GM12874 (cell line): ENCODE data around the gene MMP15.

ENCODE experiments used
- TF ChIP-seq, protein P1 (sequence below): IDR thresholded peaks from 2 replicates; pipeline ENCODE4 v1.5.1; 2011; ENCODE audit warnings: low read depth, mild to moderate bottlenecking, control low read depth, low read length, moderate library complexity; ENCODE audit not compliant: insufficient read depth

The MMP15 gene

DNA sequence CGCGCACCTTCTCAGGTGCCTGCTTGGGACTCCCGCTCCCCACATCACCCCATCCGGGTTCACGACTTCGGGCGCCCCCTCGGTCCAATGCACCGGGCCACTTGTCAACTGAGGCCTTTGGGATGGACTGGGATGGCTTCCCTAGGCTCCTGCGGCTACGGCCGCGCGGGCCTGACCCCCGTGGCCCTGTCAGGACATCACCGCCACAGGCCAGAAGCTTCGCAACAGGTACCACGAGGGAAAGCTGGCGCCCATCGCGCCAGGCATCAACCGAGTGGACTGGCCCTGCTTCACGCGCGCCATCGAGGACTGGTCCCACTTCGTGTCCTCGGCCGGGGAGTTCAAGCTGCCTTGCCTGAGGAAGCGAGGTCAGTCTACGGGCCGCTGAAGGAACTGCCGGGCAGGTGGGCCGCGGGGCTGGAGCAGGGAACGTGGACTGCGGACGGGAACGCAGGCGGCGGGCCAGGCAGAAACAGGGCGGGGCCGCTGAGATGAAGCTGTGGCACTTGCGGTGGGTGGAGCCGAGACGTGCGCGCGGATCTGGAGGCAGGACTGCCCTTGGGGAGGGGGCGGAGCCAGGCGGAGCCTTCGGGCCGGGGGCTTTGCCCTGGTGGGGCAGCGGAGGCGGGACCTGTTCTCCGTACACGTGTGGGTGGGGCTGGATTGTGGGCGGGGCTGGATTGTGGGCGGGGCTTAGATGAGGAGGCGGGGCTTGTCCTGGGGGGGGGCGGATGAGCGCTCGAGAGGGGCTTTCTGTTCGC lies 40.9 kb upstream of the MMP15 start:
- TF ChIP-seq, protein P1, sequence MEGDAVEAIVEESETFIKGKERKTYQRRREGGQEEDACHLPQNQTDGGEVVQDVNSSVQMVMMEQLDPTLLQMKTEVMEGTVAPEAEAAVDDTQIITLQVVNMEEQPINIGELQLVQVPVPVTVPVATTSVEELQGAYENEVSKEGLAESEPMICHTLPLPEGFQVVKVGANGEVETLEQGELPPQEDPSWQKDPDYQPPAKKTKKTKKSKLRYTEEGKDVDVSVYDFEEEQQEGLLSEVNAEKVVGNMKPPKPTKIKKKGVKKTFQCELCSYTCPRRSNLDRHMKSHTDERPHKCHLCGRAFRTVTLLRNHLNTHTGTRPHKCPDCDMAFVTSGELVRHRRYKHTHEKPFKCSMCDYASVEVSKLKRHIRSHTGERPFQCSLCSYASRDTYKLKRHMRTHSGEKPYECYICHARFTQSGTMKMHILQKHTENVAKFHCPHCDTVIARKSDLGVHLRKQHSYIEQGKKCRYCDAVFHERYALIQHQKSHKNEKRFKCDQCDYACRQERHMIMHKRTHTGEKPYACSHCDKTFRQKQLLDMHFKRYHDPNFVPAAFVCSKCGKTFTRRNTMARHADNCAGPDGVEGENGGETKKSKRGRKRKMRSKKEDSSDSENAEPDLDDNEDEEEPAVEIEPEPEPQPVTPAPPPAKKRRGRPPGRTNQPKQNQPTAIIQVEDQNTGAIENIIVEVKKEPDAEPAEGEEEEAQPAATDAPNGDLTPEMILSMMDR: no peak

DNA sequence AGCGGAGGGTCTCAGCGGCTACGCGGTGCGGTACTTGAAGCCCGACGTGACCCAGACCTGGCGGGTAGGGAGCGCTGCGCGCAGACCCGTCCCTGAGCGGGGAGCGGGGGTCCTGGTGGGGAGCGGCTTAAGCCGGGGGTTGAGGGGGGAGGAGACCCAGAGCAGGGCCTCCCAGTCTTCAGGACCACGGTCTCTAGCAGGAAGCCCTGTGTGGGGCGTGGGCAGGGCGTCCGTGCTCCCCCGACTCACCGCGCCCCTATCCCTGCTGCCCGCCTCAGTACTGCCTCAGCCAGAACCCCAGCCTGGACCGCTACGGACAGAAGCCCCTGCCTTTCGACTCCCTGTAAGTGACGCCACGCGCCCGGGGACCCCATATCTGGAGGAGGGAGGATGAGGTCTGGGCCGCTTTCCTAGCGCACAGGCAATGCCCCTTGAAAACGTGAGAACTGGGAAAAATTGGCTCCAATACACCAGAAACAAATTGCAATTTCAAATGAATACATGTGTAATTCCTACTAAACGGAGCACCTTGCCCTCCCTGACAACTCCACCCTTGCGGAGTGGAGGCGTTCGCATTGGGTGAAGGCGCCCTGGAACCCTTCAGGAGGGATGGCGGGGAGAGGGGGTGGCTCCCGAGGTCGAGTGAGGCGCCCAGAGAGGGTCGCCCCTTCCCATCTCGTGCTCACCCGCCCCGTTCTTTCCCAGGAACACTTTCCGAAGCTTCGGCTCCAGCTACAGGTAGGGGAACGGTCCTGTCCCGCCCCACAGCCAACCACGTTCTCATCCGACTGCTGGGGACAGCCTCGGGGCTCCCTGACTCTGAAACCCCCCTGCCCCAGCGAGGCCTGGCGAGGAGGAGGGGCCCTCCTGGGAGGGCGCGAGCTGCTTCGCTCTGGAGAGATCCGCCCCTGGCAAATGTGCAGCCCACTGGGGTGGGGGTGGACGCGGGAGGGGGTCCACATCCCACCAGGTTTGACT lies 40.1 kb upstream of the MMP15 start:
- TF ChIP-seq, protein P1: no peak

DNA sequence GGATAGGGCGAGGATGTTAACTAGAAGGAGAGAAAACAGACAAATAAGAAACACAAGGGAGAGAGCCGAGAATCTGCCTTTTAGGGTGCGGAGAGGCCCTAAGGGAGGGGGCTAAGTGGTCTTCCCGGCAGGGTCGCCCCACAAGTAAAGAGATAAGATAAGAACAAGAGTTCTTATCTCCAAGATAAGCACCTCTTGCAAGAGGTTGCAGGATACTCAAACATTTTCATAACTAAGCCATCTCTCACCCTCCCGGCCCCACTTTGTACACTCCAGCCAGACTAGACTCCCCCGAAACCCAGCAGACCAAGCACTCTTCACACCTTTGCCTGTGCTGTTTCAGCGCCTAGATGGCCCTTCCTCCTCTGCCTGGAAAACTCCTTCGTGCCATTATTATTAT lies 39.4 kb upstream of the MMP15 start:
- TF ChIP-seq, protein P1: no peak

DNA sequence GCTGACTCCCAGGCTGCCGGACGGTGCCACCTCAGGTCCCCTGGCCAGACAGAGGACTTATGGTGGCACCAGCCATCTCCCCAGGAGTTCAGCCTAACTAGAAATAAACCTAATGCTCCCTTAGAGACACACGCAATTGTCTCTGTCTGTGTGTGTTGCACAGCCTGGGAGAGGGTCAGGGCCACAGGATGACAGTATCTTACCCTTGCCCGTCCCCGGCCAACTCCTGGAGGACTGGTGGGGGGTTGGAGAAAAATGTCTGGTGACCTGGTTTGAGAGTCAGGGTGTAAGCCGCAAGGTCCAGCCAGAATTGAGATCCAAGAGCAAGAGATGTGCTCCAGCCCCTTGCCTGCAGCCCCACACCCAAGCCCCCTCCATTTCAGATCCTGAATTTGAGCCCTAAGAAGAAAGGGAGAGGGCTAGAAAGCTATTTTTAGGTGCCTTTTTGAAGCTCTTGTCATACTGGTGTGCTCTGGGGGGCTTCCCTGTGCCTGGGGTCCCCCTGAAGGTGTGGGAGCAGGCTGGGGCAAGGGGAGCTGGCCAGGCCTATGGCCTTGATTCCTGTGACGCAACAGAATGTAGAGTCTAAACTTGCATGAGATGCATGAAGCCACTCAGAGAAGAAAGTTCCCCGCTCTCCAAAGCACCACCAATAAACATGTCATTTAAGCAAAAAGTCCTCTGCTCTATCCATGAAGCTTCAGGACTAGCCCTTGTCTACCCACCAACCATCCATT lies 37.9 kb upstream of the MMP15 start:
- TF ChIP-seq, protein P1: no peak

DNA sequence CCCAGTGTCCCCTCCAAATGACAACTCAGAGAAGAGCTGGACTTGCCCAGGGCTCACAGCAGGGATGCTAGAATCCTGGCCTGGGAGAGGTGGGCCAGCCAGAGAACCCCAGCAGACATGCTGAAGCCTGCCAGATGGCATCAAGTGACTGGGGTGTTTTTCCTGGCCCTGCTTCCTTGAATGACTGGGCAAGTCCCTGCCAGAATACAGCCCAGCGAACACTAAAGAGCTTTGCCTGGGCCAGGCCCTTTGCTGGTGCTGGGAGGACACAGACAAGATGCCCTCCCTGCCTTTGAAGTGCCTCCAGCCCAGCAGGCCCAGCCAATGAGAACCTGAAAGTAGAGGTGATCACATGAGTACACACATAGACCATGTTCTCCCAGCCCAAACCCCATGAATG lies 36.6 kb upstream of the MMP15 start:
- TF ChIP-seq, protein P1: no peak

DNA sequence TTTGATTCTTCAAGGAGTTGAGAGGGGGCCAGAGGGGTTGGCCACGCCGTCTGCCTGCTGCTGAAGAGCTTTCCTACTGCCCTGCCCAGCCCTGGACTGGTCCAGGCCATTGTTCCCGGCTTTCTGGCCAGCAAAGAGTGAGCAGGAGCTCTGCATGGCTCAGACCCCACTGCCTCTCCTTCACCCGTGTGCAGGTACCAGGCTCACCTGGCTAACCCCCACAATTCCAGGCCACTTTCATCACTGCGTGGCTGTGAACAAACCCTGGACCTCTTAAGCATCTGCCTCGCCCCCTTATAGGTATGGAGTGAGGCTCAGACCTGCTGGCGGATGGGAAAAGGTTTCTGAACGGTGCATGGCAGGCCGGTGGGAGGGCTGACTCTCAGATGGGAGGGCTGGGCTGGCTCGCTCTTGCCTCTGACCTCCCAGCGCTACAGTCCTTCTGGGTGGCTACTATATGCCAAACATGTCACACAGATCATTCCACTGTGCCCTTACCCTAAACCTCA lies 33.9 kb upstream of the MMP15 start:
- TF ChIP-seq, protein P1: no peak
